Vagina (tissue), 2 donors: ENCODE results near the gene SMAD1.

Experiments
- CTCF ChIP-seq, 3 experiments: fragments of 450-650 bp in 2 of 3; fragments of 200-600 bp in 1 of 3; sonication (generic) in 1 of 3; IDR thresholded peaks; one replicate each; pipeline ENCODE4 v1.5.1; 2017 to 2019; ENCODE audit warnings: antibody characterized with exemption in 3 of 3, mild to moderate bottlenecking in 2 of 3, moderate library complexity in 2 of 3
- POLR2A ChIP-seq, 2 donors: fragments of 450-650 bp; IDR thresholded peaks; one replicate each; pipeline ENCODE4 v1.6.1; 2017; ENCODE audit warnings: antibody characterized with exemption in 2 of 2, mild to moderate bottlenecking in 2 of 2, moderate library complexity in 2 of 2
- POLR2AphosphoS5 ChIP-seq, 2 donors: sonication (generic); formaldehyde crosslinking; IDR thresholded peaks; one replicate each; pipeline ENCODE4 v1.9.0; 2017; ENCODE audit warnings: antibody characterized with exemption in 2 of 2, mild to moderate bottlenecking in 2 of 2, low read depth in 1 of 2; ENCODE audit not compliant: insufficient read depth in 1 of 2

GRCh38 chr4:145436796-145437195 lies 44.9 kb upstream of the SMAD1 start:
- TF ChIP-seq CTCF (IDR thresholded peaks at IDR 0.05) (no peak), POLR2A (IDR thresholded peaks at IDR 0.05) (no peak), POLR2AphosphoS5 (IDR thresholded peaks at IDR 0.05; ENCODE audit: insufficient read depth in 1 of 2, low read depth in 1 of 2) (no peak)
